Retinal pigment epithelial cell (primary cell): ENCODE data around the gene ESAM.

Source experiments
- DNase-seq: peaks from one replicate; pipeline ENCODE4 v3.0.0-alpha.2; 2010; ENCODE audit warnings: low read depth
- H3K4me3 ChIP-seq: 2 replicates; pipeline ENCODE4 v1.5.1; 2011; ENCODE audit warnings: mild to moderate bottlenecking, low read length, control low read depth, moderate library complexity
- CTCF ChIP-seq: conservative IDR thresholded peaks from 2 replicates; pipeline ENCODE4 v1.5.1; 2011; ENCODE audit warnings: low read depth, low read length, control low read depth, inconsistent platforms

The ESAM gene

GRCh38 chr11:124756033-124756752 lies 5.9 kb downstream of the ESAM start:
- no peak for TF ChIP-seq CTCF
- DNase-seq: no peak
- no peak overlapping the region for H3K4me3 ChIP-seq

- no peak for DNase-seq
- no peak overlapping the region for H3K4me3 ChIP-seq
- no peak for TF ChIP-seq CTCF
These were observed 7.4 kb downstream of the ESAM start for GRCh38 chr11:124754710-124755109.

DNA sequence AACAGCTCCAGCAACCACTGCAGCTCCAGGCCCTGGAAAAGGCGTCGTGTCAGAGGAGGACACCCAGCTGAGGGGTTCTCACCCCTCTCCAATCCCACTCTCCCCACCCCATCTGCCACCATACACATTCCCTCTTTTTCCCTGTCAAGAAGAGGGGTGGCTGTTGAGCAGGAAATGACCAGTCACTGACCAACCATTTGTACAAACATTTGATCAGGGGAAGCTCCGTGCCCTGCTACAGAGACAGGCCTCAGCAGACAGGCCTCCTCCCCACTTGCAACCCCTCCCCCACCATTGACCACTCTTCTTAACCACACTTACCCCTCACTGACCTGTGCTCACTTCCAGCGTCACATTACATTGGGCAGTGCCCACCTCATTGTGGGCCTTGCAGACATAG lies 7.8 kb downstream of the ESAM start:
- DNase-seq: no peak
- H3K4me3 ChIP-seq: no peak overlapping the region
- no peak for TF ChIP-seq CTCF

- no peak for TF ChIP-seq CTCF
- DNase-seq: no peak
These were observed 8.5 kb downstream of the ESAM start for GRCh38 chr11:124753624-124754023.

DNA sequence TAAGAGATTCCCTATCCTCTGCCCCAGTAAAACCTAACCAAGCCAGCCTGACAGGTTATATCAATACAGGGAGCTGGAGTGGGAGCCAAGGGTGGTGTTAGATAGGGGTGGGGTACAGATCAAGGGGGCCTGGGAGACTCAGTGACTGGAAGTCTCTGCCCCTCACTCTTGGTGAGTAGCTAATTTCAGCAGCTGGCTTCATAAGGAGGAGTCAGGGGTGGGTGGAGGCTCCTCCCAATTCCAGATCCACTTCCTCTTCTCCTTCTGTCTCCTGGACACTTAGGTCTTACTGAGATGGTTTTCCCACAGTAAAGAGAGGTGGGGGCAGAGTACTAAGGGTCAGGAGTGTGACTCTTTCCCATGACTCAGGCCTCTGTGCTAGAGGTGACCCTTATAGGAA lies 8.9 kb downstream of the ESAM start:
- TF ChIP-seq CTCF: no peak
- DNase-seq: no peak
- no peak overlapping the region for H3K4me3 ChIP-seq

More at GRCh38 chr11:124753624-124754023, 8.5 kb downstream of the ESAM start:
- no peak overlapping the region for H3K4me3 ChIP-seq

- TF ChIP-seq CTCF: no peak
- no peak for DNase-seq
- H3K4me3 ChIP-seq: no peak overlapping the region
These were observed 9.5 kb downstream of the ESAM start for GRCh38 chr11:124752471-124753102.

DNA sequence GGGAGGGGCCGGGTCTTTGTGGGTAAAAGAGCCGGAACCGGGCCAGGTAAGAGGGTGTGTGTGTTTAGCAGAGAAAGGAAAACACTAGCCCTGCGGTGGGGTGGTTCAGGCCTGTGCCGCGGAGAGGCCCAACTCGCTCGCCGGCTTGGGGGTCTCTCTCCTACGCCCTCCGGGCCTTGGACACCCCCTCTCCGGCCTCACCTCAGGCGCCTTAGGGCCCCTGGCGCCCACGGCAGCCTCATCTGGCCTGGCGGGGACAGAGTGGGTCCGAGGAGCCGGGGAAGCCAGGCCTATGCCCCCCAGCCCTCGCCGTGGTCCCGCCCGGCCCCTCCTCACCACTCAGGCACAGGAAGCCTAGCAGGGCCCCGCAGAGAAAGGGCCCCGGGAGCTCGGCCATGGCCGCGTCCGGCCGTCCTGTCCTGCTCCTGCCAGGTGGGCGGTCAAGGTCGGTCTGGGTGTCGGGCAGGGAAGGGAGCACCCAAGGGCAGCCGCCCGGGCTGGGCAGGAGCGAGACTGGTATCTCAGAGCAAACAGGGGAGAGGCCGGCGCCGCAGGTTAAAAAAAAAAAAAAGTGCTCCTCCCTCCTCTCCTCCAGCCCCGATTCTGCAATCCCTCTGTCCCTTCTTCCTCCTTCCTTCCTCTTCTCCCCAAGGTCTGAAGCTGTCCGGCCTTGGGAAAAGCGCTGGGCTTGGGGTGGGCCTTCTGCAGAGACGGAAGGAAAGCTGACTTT lies 10.2 kb downstream of the ESAM start, which contains the start of gene VSIG2:
TSS of gene VSIG2 (minus strand) at position 515 of the 730 bp plus-strand sequence. CDS start at position 397, 118 bp downstream.
- TF ChIP-seq CTCF: no peak
- H3K4me3 ChIP-seq: no peak within 1 kb of the TSS
- no peak for DNase-seq
